GM12892 (cell line): Measurements from ENCODE around the gene OLFM2.

ENCODE experiments used
- POLR2A ChIP-seq: IDR thresholded peaks from 2 replicates; pipeline ENCODE4 v1.6.1; 2011; ENCODE audit warnings: low read depth, low read length, control low read depth
- POLR2AphosphoS5 ChIP-seq: IDR thresholded peaks from 2 replicates; pipeline ENCODE4 v1.6.1; 2011; ENCODE audit warnings: low read depth, low read length, control low read depth
- TAF1 ChIP-seq: IDR thresholded peaks from 2 replicates; pipeline ENCODE4 v1.6.1; 2011; ENCODE audit warnings: low read depth, mild to moderate bottlenecking, control low read depth, low read length, borderline replicate concordance

GRCh38 chr19:9956956-9957355 is 20.6 kb upstream of the OLFM2 start:
- TF ChIP-seq POLR2A = no peak
- TF ChIP-seq POLR2AphosphoS5 = no peak
- TF ChIP-seq TAF1 = no peak
